Epithelial cell of umbilical artery (primary cell): ENCODE data around the gene LEUTX. TPM values are rescaled to one million over a fixed set of nuclear protein-coding genes. Genes with fewer than 3 reads are reported as not detected.

ENCODE experiments used
- total RNA-seq: library from RNA; depleted of rRNA; stranded (reverse); fragments of >200 nt; gene quantifications from 2 replicates; pipeline ENCODE4 v1.2.3, GENCODE V29; 2014

The LEUTX gene, protein sequence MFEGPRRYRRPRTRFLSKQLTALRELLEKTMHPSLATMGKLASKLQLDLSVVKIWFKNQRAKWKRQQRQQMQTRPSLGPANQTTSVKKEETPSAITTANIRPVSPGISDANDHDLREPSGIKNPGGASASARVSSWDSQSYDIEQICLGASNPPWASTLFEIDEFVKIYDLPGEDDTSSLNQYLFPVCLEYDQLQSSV
- not detected in 2 replicates for total RNA-seq

DNA sequence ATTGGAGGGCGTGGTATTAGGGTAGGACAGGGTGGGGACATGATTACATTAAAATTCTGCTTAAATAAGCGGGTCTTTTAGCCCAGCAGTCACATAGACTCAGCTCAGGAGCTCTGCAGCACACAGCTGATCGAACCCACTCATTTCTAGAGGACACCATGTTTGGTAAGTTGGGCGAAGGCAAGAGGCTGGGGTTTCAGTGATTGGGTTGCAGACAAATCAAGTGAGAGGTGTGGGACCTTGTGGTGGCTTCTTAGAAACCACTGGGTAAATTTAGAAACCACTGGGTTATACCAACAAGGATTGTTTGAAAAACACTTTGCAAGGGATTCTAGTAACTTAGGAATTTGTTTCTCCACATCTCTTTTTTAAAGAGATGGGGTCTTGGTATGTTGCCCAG lies at the start of gene LEUTX:
Gene LEUTX, plus strand, starts transcription at position 92 of the 400 bp plus-strand sequence. Its CDS starts 67 bp downstream, at position 159.

DNA sequence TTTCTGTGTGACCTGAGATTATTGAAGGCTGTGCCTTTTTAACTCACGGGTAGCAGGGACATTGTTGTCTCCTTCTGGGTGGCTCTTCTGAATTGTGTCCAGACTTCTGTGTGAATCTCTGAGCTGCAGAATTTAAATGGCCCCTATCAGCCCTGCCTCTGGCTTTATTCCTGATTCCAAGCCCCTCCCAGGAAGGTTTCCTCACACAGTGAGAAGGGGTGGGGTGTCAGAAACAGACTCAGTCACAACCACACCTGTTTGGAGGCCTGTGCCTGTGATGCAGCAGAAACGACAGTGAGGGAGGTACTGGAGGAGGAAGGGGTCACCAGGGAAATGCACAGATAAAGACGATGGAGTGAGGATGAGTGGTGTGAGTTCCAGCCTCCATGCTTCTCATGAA lies 40.8 kb upstream of the LEUTX start, which contains the start of gene CLC:
Gene CLC, minus strand, starts transcription at position 139 of the 400 bp plus-strand sequence. Its CDS starts 77 bp downstream, at position 62.

DNA sequence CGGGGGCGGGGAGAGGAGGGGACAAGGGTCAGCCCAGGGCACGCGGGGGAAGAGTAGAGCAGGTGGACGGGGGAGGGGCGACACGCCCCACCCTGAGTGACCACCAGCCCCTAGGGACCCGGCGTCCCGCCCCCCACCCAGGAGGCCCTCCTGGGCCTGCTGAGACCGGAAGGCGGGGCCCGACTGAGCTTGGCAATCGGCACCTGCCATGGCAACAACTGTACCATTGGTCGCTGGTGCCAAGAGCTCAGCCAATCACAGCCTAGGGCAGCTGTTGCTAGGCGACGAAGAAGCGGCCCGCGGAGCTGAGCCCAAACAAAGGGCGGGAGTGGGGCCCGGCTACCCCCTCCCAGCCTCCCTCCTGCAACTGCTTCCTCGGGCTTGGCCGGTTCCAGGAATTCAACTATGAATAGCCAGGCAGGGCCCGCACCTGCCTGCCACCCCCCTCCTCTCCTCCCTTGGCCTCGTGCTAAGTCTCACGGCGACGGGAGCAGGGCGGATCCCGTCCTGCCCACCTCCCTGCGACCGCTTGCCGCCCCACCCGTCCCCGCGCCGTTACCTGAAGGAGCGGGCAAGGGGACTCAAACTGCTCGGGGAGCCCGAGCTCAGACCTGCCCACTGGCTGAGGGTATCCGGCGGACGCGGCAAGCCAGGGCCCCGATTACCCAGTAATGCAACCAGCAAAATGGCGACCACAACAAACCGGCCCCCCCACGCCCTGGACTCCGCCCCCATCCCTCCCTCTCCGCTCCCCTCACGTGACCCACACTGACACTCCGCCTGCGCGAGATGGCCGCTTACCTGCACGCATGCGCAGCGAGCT lies 55.0 kb downstream of the LEUTX start, which contains the start of gene DYRK1B:
Gene DYRK1B, minus strand, starts transcription at position 699 of the 823 bp plus-strand sequence. CDS start 2,295 bp downstream, outside the sequence.

Other genes with a start within 250 kb of the LEUTX start
- 2.3 and 4.4 TPM in 2 replicates for gene EID2B, start 246.0 kb upstream of the LEUTX start, total RNA-seq
- gene EID2, start 238.7 kb upstream of the LEUTX start, total RNA-seq: 13.3 and 25.8 TPM in 2 replicates
- gene LGALS13, start 176.3 kb upstream of the LEUTX start, total RNA-seq: not detected in 2 replicates
- not detected in 2 replicates for gene LGALS16, start 122.9 kb upstream of the LEUTX start, total RNA-seq
- gene LGALS14, start 74.4 kb upstream of the LEUTX start, total RNA-seq: not detected in 2 replicates
- gene CLC, start 40.8 kb upstream of the LEUTX start, total RNA-seq: not detected in 2 replicates
- gene DYRK1B, start 55.3 kb downstream of the LEUTX start, total RNA-seq: 5.8 and 8.8 TPM in 2 replicates
- gene FBL, start 67.5 kb downstream of the LEUTX start, total RNA-seq: 280 and 288 TPM in 2 replicates
- gene FCGBP, start 155.8 kb downstream of the LEUTX start, total RNA-seq: under 0.01 TPM in 1 of 2 replicates, not detected in the other
- gene PSMC4, start 192.3 kb downstream of the LEUTX start, total RNA-seq: 114 and 173 TPM in 2 replicates
- 2.3 and 8.2 TPM in 2 replicates for gene ZNF546, start 218.2 kb downstream of the LEUTX start, total RNA-seq